ENCODE data around the gene MRPS18B.

DNA sequence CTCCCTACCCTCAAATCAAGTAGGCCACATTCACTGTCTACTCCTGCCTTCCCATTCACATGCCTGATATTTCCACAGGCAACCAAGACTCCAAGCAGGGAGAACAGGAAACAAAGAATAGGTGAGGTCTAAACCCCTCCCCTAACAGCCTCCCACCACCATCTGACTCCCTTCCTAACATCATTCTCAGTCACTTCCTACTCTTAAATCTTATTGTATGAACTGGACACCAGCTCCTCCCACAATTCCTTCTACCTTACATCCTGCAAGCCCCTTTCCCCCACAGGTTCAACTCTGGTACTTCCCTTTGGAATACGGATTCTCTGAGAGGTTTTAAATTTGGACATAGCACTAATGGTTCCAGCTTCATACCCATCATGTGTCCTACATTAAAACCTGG lies 28.3 kb downstream of the MRPS18B start:
- TF ChIP-seq, protein P1, sequence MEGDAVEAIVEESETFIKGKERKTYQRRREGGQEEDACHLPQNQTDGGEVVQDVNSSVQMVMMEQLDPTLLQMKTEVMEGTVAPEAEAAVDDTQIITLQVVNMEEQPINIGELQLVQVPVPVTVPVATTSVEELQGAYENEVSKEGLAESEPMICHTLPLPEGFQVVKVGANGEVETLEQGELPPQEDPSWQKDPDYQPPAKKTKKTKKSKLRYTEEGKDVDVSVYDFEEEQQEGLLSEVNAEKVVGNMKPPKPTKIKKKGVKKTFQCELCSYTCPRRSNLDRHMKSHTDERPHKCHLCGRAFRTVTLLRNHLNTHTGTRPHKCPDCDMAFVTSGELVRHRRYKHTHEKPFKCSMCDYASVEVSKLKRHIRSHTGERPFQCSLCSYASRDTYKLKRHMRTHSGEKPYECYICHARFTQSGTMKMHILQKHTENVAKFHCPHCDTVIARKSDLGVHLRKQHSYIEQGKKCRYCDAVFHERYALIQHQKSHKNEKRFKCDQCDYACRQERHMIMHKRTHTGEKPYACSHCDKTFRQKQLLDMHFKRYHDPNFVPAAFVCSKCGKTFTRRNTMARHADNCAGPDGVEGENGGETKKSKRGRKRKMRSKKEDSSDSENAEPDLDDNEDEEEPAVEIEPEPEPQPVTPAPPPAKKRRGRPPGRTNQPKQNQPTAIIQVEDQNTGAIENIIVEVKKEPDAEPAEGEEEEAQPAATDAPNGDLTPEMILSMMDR (IDR thresholded peaks at IDR 0.05), result no peak
- TF ChIP-seq ZFX (IDR thresholded peaks at IDR 0.05; ENCODE audit: borderline replicate concordance), result no peak
